H1 (cell line): Measurements from ENCODE around the gene SPATS2L.

Experiments used
- CTCF ChIP-seq, 3 experiments: IDR thresholded peaks; 1 replicate in 2 of 3; 2 replicates in 1 of 3; pipeline versions ENCODE4 v1.5.1 to v1.6.1; 2011; ENCODE audit warnings: low read length in 3 of 3, mild to moderate bottlenecking in 3 of 3, inconsistent platforms in 2 of 3, low read depth in 1 of 3, moderate library complexity in 1 of 3; ENCODE audit not compliant: insufficient read depth in 1 of 3; ENCODE audit errors: control extremely low read depth in 1 of 3
- EGR1 ChIP-seq: IDR thresholded peaks from 2 replicates; pipeline ENCODE4 v1.6.1; 2011; ENCODE audit warnings: low read depth, low read length, borderline replicate concordance
- EP300 ChIP-seq, 2 experiments: IDR thresholded peaks; 1 replicate in 1 of 2; 2 replicates in 1 of 2; pipeline ENCODE4 v1.6.1; 2011 to 2012; ENCODE audit warnings: low read depth in 2 of 2, low read length in 2 of 2, mild to moderate bottlenecking in 2 of 2, borderline replicate concordance in 1 of 2, inconsistent platforms in 1 of 2, moderate library complexity in 1 of 2
- FOSL1 ChIP-seq: IDR thresholded peaks from 2 replicates; pipeline ENCODE4 v1.6.1; 2011; ENCODE audit warnings: mild to moderate bottlenecking, low read depth, low read length, moderate library complexity; ENCODE audit not compliant: insufficient read depth
- HDAC6 ChIP-seq: IDR thresholded peaks from one replicate; pipeline ENCODE4 v1.7.1; 2012; ENCODE audit warnings: low read depth, mild to moderate bottlenecking, inconsistent platforms, low read length, moderate library complexity
- POLR2A ChIP-seq, 2 experiments: IDR thresholded peaks; 1 replicate in 1 of 2; 2 replicates in 1 of 2; pipeline ENCODE4 v1.6.1; 2011; ENCODE audit warnings: low read depth in 2 of 2, low read length in 2 of 2, mild to moderate bottlenecking in 2 of 2; ENCODE audit errors: control extremely low read depth in 1 of 2
- SIN3A ChIP-seq, 2 experiments: IDR thresholded peaks in 1 of 2; conservative IDR thresholded peaks in 1 of 2; 2 replicates each; pipeline ENCODE4 v1.6.1; 2011 to 2012; ENCODE audit warnings: low read length in 2 of 2, improper control_type of control experiment in 1 of 2, low read depth in 1 of 2, mild to moderate bottlenecking in 1 of 2
- TAF1 ChIP-seq: IDR thresholded peaks from 2 replicates; pipeline ENCODE4 v1.6.1; 2011; ENCODE audit warnings: mild to moderate bottlenecking, low read depth, low read length

- TF ChIP-seq TAF1 (no peak), EGR1 (no peak), HDAC6 (no peak), EP300 (IDR thresholded peaks at IDR 0.05; ENCODE audit: borderline replicate concordance in 1 of 2, low read depth in 2 of 2, low read length in 2 of 2) (no peak), SIN3A (conservative IDR thresholded peaks at IDR 0.05 in 1 of 2, IDR thresholded peaks at IDR 0.05 in 1 of 2; ENCODE audit: low read depth in 1 of 2, low read length in 2 of 2) (no peak), CTCF (IDR thresholded peaks at IDR 0.05; ENCODE audit: control extremely low read depth in 1 of 3, insufficient read depth in 1 of 3, low read depth in 1 of 3, low read length in 3 of 3) (no peak), POLR2A (IDR thresholded peaks at IDR 0.05; ENCODE audit: control extremely low read depth in 1 of 2, low read depth in 2 of 2, low read length in 2 of 2) (0 out of 3 replicates have a peak, but pooled peaks of 1 of the 2 experiments have one; percentile 16), FOSL1 (no peak)
These were observed 97.3 kb downstream of the SPATS2L start for GRCh38 chr2:200403814-200404213.
